Stimulated activated CD4-positive, alpha-beta T cell treated with anti-CD3 and anti-CD28 coated beads, Interleukin-4, amount 100 ng/mL, for 4 hours (primary cell): ENCODE measurements around the gene CDC37.
A peak's percentile ranks its signal among the peaks of the same experiment; 100 is the strongest.
"Not testable (repeated sequence)": the region's sequence is repeated elsewhere in the genome, so short reads cannot be mapped to it uniquely, and the experiment has no call there.

ENCODE experiments used
- DNase-seq, 2 experiments: peaks; one replicate each; pipeline ENCODE4 v3.0.0-alpha.2; 2020

CDC37 gene

DNA sequence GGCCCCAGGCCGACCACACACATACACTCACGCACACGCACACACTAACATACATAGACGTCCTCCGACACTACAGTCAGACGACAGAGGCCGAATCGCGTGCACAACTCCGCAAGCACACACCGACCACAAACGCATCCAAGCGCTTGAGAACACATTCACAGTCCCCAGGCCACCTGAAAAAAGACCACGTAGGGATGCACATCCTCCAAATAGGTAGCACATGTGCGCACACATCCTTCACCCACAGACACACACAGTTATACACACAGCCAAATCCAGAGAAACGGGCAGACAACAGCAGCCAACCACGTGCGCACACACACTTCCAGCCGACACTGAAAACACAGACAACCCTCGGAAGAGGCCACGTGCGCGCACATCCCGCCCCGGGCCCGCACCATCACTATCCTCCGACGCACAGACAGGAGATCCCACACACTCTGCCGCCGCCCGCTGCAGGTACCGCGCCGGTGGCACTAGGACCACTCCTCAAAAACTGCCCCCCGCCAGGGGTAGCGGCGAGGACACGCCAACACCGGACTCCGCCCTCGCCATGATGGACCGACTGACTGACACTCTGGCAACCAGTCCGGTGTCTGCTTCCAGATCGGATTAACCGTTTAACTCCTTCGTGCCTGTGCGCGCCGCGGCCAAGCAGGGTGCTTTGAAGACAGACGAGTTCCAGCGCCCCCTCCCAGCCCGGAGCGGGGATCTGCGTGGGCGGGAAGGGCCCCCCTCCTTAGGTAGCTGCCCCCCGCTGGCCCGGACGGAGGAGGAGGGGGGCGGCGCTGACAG is 16.5 kb upstream of the CDC37 start:
- DNase-seq = peak in 1 of 2 experiments; percentile 39

DNA sequence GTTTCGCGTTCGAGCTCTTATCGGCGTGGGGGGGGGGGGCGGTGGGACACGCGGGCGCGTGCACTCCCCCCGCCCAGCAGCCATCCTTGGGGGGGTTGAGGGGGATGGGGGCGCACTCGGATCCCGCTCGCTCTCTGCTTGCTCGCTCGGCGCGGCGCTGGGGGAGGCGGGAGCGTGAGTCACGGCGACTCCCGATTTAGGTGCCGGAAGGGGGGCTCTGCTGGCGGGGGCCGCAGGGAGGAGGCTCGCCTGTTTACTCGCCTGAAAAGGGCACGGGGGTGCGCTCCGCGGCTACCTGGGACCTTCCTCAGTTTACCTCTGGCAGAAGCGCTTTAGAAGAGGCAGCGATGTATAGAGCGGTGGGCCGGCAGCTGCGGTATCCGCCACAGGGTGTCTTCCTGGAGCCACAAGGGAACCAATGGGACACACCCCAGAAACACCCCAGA is 15.9 kb upstream of the CDC37 start:
- DNase-seq = peak in 1 of 2 experiments; percentile 65

DNA sequence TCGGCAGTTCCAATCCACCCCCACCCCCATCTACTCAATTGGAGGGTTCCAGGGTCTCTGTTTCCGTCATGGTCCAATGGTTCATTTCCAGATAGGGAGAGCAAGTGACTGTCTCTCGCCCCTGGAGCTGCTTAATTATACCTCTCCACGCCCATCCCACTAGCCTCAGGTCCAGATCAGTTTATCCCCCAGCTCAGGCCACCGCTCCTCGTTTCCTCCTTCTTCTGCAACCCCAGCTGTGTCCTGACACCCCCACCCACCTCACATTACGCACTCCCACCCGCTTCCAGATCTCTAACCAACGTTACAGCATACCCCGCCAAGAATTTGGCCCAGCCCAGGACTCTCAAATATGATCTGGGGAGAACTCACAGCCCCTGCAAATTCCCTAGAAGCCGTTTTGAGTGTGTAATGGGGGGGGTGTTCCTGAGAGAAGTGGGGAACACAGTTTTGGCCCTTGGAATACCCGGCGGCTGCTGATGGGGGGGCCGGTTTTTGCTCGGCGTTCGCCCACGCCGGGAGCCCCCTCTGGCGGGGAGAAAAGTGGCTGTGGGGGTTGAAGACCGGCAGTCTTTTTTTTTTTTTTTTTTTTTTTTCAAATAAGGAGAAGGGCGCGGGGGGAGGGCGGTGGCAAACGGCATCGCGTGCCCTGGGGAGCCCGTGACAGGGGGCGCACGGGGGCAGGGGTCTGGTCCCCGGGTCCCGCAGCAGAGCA is 15.3 kb upstream of the CDC37 start:
- DNase-seq = no peak

DNA sequence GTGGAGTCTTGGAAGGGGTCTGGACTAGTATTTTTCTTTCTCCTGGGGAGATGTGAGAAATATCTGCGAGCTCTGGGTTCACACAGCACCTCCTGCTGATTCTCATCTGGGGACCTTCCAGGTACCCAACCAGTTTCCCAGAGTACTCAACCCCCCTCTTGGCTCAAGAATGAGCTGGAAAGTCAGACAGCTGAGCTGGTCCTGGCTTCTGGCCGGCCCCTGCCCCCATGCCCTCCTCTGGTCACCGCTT is 14.8 kb upstream of the CDC37 start:
- DNase-seq = no peak

DNA sequence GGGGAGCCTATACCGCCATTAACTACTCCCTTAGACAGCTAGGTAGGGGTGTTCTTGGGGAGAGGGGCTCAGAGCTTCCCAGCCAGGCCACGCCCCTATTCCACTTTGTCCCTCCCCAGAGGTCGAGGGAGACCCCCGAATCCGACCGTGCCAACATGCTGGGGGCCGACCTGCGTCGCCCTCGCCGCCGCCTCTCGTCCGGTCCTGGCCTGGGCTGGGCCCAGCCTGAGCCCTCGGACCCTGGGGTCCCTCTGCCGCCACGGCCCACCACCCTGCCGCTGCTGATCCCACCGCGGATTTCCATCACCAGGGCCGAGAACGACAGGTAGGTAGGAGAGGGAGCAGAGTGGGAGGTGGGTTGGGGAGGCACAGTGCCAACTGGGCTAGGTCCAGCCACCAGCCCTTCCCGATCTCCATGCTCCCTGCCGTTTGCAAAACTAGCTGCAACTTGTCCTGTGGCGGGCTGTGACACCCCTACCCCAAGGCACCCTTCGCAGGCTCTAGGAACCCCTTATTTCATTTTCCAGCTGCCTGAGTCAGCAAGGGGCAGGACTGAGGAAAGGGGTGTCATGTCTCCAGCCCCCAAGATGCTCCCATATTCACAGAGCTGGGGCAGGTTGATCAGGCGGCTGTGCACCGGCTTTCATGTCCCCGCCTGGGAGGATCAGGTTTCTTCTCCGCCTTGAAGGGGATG is 14.3 kb upstream of the CDC37 start:
- DNase-seq = no peak

DNA sequence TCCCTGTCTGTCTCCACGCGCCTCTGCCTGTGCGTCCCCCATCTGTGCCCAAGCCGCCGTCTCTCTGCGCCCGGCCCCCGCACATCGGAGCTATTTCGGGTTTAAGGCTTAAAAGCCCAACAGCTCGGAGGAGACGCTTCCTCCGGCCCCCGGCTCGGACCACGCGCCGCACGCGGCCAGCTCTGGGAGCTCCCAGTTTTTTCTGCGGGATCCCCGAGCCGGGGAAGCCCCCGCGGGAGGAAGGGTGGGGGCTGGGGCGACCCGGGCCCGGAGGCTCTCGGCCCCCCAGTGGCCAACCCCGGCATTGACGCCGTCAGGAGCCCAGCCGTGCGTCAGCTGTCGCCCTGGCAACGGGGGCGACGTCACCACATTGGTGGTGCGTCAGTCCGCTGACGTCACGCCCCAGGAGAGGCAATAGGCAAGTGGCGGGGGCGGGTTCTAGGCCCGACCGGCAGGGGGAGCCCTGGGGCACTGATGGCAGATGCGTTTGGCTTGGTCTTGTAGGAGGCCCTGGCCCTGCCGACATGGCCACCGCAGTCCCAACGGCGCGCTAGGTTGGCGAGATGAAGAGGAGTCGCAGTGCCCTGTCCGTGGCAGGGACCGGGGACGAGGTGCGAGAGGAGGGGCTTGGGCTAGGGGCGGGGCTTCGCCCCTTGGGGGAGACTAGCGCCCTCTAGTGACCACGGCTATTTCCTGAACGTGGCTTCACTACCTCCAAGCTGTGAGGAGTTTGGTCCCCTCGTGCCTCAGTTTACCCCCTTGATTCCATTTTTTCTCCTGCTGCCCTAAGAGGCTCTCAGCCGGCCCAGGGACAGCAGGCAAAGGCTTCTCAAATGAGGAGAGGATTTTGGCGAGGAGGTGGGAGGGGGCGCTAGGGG is 13.3 kb upstream of the CDC37 start:
- peak; percentile 90 to 92 for DNase-seq

DNA sequence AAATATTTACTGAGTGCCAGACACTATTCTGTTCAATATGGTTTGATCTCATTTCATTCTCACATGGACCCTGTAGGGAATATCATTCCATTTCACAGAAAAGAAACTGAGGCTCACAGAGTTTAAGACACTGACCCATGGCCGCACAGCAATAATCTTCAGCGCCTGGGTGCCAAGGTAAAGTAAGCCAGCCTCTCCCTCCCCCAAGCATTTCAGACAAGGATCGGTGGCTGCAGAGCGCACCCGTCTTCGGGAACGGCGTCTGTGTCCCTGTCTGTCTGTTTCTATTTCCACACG is 12.7 kb upstream of the CDC37 start:
- no peak for DNase-seq

DNA sequence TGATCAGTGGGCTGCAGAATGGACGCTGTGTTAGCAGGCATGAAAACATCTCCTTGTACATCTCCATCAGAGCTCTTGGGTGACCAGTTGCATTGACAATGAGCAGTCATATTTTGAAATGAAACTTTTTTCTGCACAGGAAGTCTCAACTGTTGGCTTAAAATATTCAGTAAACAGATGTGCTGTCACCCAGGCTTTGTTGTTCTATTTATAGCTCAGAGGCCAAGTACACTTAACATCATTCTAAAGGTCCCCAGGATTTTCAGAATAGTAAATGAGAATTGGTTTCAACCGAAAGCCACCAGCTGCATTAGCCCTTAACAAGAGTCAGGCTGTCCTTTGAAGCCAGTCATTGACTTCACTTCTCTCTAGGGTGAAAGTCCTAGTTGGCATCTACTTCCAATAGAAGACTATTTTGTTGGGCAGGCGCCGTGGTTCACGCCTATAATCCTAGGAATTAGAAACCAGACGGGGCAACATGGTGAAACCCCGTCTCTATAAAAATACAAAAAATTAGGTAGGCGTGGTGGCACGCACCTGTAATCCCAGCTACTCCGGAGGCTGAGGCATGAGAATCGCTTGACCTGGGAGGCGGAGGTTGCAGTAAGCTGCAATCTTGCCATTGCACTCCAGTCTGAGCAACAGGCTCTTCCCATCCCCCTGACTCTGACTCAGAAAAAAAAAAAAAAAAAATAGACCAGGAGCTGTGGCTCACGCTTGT is 9.1 kb upstream of the CDC37 start:
- DNase-seq = no peak

DNA sequence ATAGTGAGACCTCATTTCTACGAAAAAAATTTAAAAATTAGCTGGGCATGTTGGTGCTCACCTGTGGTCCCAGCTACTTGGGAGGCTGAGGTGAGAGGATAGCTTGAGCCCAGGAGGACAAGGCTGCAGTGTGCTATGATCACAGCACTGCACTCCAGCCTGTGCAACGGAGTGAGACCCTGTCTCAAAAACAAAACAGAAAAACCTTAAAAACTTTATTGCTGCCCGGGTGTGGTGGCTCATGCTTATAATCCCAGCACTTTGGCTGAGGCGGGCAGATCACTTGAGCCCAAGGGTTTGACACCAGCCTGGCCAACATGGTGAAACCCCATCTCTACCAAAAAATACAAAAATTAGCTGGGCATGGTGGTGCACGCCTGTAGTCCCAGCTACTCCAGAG is 7.9 kb upstream of the CDC37 start:
- not testable (repeated sequence) for DNase-seq

DNA sequence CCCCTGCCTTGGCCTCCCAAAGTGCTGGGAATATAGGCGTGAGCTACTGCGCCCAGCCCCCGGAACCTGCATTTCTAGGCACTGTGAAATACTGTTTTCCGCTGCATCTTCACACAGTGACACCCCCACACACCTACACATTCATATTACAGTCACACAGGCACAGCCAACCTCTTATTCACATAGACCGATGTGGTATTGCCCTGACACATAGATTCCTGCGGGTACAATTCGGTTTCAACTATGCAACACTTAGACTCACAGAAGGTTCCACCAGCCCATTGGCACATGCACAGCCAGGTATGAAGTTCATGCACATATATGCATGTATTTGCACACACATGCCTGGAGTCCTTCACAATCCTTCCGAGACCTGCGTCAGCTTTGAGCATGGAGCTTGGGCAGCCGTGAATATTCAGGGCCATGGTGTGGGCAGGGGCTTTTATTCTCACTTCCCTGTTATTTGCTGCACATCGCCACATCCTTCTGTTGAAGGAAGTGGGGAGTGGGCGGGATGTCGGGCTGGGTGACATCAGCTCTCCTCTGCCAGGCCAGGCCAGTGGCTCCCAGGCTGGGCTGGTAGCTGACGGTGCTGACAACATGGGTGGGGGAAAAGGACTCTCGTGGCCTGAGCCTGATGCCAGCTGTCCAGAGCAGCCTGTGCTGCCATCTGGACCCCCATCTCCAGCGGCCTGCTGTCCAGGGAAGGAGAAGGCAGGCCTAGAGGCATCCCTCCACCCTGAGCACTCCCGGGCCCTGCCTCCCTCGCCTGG is 5.4 kb upstream of the CDC37 start:
- DNase-seq = peak in 1 of 2 experiments; percentile 77

DNA sequence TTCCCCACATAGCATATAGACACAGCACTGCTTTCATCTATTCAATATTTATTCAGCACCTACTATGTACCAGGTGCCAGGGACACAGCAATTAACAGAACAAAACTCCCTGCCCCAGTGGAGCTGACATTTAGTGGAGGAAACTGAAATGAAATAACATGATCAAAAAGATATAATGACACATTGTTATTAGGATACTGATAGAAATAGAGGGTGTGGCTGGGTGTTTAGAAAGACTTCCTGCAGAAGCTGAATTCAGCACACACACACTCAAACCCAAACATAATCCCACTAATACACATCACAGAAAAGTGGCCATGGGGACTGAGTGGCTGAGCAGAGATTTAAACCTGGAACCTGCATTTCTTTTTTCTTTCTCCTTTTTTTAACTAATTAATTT is 3.8 kb upstream of the CDC37 start:
- no peak for DNase-seq

DNA sequence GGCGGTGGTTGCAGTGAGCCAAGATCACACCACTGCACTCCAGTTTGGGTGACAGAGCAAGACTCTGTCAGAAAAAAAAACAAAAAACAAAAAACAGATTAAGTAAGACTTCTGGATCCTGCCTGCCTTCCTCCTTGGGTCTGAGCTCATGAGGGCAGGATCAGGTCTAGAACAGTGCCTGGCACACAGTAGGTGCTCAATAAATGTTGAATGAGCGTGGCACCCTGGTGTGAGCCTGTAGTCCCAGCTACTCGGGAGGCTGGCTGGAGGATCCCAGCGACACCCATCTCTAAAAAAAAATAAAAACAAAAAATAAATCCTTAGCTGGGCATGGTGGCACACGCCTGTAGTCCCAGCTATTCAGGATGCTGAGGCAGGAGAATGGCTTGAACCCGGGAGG is 2.8 kb upstream of the CDC37 start:
- no peak for DNase-seq

DNA sequence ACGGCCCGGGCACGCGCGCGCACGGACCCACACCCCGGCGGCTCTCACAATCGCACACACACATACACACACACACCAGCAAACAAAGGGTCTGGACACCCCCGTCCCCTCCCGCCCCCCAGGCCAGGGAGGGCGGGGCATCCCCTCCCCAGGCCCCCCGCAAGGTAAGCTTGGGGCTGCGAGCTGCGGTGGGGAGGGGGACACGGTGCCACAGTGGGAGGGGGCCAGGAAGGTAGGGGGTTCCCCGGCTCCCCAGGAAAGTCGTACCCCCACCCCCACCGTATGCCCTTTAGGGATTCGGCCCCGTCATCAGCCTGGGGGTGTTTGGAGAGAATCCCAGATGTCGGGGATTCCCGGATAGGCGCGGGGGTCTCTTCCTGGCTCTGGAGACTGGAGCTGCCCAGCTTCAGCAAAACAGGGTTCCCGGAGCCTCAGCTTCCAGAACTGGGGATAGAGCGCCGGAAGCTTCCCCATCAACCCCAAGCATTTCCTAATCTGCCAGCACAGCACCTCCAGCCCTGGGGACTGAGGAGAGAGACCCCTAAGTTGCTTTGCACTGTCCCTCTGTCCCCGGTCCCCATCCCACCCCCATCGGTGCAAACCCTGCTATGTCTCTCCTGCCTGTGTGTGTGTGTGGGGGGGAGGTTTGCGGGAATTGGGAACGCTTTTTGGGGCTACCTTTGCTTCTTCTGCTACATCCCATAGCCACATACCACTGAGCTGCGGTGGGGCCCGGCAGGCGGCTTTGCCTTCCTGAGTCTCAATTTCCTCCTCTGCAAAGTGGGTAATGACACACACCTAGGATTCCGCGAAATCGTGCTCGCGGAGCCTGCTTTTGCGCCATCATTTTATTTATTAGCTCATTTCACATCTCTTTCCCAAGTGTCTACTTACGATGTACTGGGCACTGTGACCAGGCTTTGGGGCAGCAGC is 1.8 kb upstream of the CDC37 start:
- DNase-seq = peak; percentile 43 to 64

DNA sequence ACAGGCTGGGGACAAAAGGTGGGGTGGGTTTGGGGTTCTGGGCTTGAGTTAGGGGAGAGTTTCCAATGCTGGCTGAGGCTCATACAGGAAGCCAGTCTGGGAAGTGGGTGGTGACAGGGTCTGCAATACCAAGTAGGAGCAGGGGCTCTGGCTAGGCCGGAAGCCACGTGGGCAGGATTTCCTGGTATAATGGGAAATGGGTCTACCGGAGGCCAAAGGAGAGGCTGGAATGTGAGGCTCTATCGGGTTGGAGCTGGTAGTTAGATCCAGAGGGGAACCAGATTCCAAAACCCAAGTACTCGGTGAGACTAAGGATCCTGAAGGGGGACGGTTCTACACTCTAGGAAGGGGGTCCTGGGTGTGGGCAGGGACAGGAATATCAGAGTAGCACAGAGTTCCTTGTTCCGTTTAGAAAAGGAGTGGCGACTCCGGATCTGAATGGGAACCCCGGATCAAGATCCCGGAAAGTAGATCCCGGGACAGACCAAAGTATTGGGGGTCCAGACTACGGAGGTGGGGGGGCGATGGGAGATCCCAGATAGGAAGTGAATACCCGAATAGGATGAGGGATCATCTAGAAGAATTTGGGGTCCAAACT is 802 bp downstream of the CDC37 start:
- no peak for DNase-seq

DNA sequence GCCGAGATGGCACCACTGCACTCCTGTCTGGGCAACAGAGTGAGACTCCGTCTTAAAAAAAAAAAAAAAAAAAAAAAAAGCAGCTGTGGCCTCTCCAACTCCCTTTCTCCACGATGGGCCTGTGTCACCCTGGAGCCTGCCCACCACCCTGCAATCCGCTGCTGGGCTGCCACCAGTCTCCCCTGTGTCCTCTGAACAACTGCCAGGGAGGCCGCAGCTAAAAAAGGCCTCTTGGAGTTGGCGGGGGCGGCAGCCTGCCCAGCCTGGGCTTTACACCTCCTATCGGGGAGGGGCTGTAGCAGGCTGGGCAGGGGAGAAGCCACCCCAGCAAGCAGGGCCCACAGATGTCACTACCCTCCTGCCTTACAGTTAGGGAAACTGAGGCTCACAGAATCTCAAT is 3.5 kb downstream of the CDC37 start:
- no peak for DNase-seq

DNA sequence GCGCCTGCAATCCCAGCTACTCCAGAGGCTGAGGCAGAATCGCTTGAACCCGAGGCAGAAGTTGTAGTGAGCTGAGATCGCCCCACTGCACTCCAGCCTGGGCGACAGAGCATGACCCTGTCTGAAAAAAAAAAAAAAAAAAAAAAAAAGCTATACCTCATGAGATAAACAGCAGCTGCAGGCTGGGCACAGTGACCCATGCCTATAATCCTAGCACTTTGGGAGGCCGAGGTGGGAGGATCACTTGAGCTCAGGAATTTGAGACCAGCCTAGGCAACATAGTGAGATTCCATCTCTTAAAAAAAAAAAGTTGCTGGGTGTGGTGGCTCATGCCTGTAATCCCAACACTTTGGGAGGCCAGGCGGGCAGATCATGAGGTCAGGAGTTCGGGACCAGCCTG is 4.0 kb downstream of the CDC37 start:
- DNase-seq = not testable (repeated sequence)

DNA sequence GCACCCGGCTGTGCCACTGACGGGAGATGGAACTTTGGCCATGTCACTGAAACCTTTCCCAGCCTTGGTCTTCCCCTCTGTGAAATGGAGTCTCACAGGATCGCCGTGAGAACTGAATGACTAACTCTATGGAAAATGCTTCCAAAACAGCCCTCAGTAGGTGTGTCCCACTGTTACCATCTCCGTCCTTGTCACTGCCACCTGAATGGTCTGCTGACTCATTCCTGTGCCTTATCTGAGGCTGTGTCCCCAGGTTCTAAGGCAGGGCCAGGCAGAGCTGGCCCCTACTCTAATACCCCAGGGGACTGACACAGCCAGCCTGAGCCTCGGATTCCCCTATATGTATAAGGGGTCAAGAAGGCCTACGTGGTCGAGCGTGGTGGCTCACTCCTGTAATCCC is 4.5 kb downstream of the CDC37 start:
- no peak for DNase-seq

DNA sequence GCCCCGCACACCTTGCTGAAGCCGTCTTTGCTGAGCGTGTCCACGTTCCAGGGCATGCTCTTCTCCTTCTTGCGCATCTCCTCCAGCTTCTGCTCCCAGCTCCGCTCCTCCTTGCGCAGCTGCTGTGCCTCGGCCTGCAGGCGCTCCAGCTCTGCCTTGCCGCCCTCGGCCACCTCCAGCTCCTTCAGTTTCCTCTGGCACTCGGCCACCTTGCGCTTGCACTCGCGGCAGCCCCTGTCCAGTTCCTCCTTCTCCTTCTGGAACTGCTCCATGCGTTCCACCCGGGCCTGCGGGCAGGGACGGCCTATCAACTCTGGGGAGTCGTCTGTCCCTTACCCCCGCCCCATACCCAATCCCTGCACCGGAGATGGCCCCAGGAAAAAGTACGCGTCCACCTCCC is 7.4 kb downstream of the CDC37 start:
- DNase-seq = no peak

DNA sequence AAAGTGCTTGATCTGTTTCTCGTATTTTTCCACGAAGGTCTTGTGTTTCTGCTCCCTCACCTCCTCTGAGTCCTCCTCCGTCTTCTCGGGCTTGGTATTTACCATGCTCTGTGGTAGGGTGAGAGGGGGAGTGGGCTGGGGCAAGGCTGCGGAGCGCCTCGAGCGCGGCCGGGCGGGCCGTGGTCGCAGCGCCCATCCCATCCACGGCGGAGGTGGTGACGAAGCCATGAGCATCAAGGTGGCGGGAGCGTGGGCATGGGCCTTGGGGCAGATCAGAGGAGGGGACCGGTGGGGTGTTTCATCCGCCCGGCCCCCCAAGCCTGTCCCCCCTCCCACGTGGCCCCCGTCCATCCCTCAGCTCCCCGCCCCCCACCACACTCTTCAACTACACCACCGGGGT is 7.9 kb downstream of the CDC37 start:
- DNase-seq = no peak

DNA sequence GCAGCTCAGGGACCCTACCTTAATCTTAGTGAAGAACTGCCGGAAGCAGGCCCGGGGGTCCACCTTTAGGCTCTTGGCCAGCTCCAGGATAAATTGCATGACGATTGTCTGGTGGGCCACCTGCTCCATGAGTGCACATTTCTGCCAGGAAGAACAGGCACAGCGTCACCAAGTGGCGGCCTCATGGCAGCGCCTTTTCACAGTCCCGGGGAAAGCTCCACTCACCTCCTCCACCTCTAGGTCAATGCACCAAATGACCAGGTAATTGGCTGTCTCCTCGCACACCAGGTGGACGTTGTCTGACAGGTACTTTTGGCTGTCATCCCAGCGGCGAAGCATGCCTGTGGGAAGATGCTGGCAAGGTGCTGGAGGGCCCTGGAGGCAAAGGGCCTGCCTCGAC is 8.3 kb downstream of the CDC37 start:
- DNase-seq = no peak
